NCI-H510A (cell line): Measurements from ENCODE around the gene KCNJ4.
A peak's percentile ranks its signal among the peaks of the same experiment; 100 is the strongest.
"Not testable (repeated sequence)": the region's sequence is repeated elsewhere in the genome, so short reads cannot be mapped to it uniquely, and the experiment has no call there.

ENCODE experiments used
- DNase-seq: peaks from one replicate; lab custom pipeline; 2025; lab: John Stamatoyannopoulos, UW

The KCNJ4 gene

GRCh38 chr22:38412435-38413084 is 42.4 kb downstream of the KCNJ4 start:
- no peak for DNase-seq

- DNase-seq, result no peak
Measured at GRCh38 chr22:38411016-38411415, 44.0 kb downstream of the KCNJ4 start.

GRCh38 chr22:38409916-38410315 is 45.1 kb downstream of the KCNJ4 start:
- not testable (repeated sequence) for DNase-seq

- DNase-seq, result no peak
Measured at GRCh38 chr22:38406617-38407016, 48.4 kb downstream of the KCNJ4 start.

- DNase-seq, result no peak
Measured at GRCh38 chr22:38404419-38404818, 50.6 kb downstream of the KCNJ4 start.

GRCh38 chr22:38403812-38404211 is 51.2 kb downstream of the KCNJ4 start:
- no peak for DNase-seq

GRCh38 chr22:38402204-38402603 is 52.8 kb downstream of the KCNJ4 start:
- DNase-seq, result no peak

- DNase-seq, result no peak
Measured at GRCh38 chr22:38401336-38402084, 53.5 kb downstream of the KCNJ4 start.

GRCh38 chr22:38400256-38400655 is 54.7 kb downstream of the KCNJ4 start:
- not testable (repeated sequence) for DNase-seq

GRCh38 chr22:38398609-38399461 is 56.2 kb downstream of the KCNJ4 start:
- peak; percentile 60 for DNase-seq

- DNase-seq, result not testable (repeated sequence)
Measured at GRCh38 chr22:38398181-38398608, 56.8 kb downstream of the KCNJ4 start.

GRCh38 chr22:38397189-38398085 is 57.6 kb downstream of the KCNJ4 start:
- DNase-seq, result no peak

GRCh38 chr22:38396440-38397069 is 58.4 kb downstream of the KCNJ4 start:
- DNase-seq, result not testable (repeated sequence)

GRCh38 chr22:38395944-38396343 is 59.1 kb downstream of the KCNJ4 start:
- DNase-seq, result not testable (repeated sequence)

- DNase-seq, result not testable (repeated sequence)
Measured at GRCh38 chr22:38394929-38395624, 59.9 kb downstream of the KCNJ4 start.

- not testable (repeated sequence) for DNase-seq
Measured at GRCh38 chr22:38389428-38389818, 65.6 kb downstream of the KCNJ4 start.

GRCh38 chr22:38388506-38389427 is 66.2 kb downstream of the KCNJ4 start:
- DNase-seq, result not testable (repeated sequence)

GRCh38 chr22:38386918-38387317 is 68.1 kb downstream of the KCNJ4 start:
- DNase-seq, result not testable (repeated sequence)

- no peak for DNase-seq
Measured at GRCh38 chr22:38383417-38383816, 71.6 kb downstream of the KCNJ4 start.
